SU-DHL-6 (cell line): ENCODE results near the gene PDAP1.

Experiments
- H2AFZ ChIP-seq: fragments of 200-600 bp; sonication (generic); 2 replicates; pipeline ENCODE4 v1.6.1; 2014; ENCODE audit warnings: low read depth, mild to moderate bottlenecking, moderate library complexity, mixed read lengths, antibody characterized with exemption, low read length; ENCODE audit not compliant: severe bottlenecking
- H3F3A ChIP-seq: fragments of 200-600 bp; shearing (Covaris generic); 2 replicates; pipeline ENCODE4 v1.6.0; 2016; ENCODE audit warnings: antibody characterized with exemption, mild to moderate bottlenecking; ENCODE audit not compliant: insufficient read depth
- H3K27ac ChIP-seq: fragments of 200-600 bp; sonication (generic); 2 replicates; pipeline ENCODE4 v1.5.1; 2016; ENCODE audit warnings: low read depth, mild to moderate bottlenecking, low read length, moderate library complexity, mixed read lengths
- H3K27me3 ChIP-seq: fragments of 200-600 bp; sonication (generic), shearing (Covaris generic); 2 replicates; pipeline ENCODE4 v1.6.0; 2014; ENCODE audit warnings: mild to moderate bottlenecking, low read length
- H3K36me3 ChIP-seq: fragments of 200-600 bp; sonication (generic); 2 replicates; pipeline ENCODE4 v1.6.1; 2014; ENCODE audit warnings: mild to moderate bottlenecking, low read length, mixed read lengths
- H3K4me2 ChIP-seq: fragments of 300-600, 200-600 bp; shearing (Covaris generic), sonication (generic); 2 replicates; pipeline ENCODE4 v1.6.0; 2014; ENCODE audit warnings: low read length, low read depth, mild to moderate bottlenecking; ENCODE audit not compliant: poor library complexity, severe bottlenecking
- H3K4me3 ChIP-seq: fragments of 200-600 bp; sonication (generic); 2 replicates; pipeline ENCODE4 v1.5.1; 2014; ENCODE audit warnings: antibody characterized with exemption, low read length, mild to moderate bottlenecking, mixed read lengths; ENCODE audit not compliant: insufficient read depth, poor library complexity, severe bottlenecking
- H3K79me2 ChIP-seq: fragments of 200-600 bp; sonication (generic); 2 replicates; pipeline ENCODE4 v1.6.1; 2014; ENCODE audit warnings: mild to moderate bottlenecking, low read length, moderate library complexity; ENCODE audit not compliant: insufficient read depth
- H3K9ac ChIP-seq: fragments of 200-600 bp; sonication (generic); 2 replicates; pipeline ENCODE4 v1.7.0; 2014; ENCODE audit warnings: mild to moderate bottlenecking, low read length
- H3K9me2 ChIP-seq: fragments of 200-600 bp; sonication (generic); replicated peaks from 2 replicates; pipeline ENCODE4 v1.6.1; 2014; ENCODE audit warnings: low read length; ENCODE audit not compliant: insufficient read depth
- H3K9me3 ChIP-seq: fragments of 200-600 bp; sonication (generic); 2 replicates; pipeline ENCODE4 v1.6.1; 2014; ENCODE audit warnings: low read length, mixed read lengths; ENCODE audit not compliant: insufficient read depth
- H4K20me1 ChIP-seq: fragments of 200-600 bp; sonication (generic); 2 replicates; pipeline ENCODE4 v1.6.1; 2014; ENCODE audit warnings: low read depth, mild to moderate bottlenecking, antibody characterized with exemption, low read length, moderate library complexity, mixed read lengths
- CTCF ChIP-seq: fragments of 200-600 bp; sonication (generic); IDR thresholded peaks from one replicate; pipeline ENCODE4 v1.5.1; 2017; ENCODE audit warnings: antibody characterized with exemption, mild to moderate bottlenecking, low read length, moderate library complexity; ENCODE audit not compliant: insufficient read depth, poor library complexity, severe bottlenecking
- EZH2phosphoT487 ChIP-seq: fragments of 200-600 bp; sonication (generic), shearing (Covaris generic); conservative IDR thresholded peaks from 2 replicates; pipeline ENCODE4 v1.6.1; 2018; ENCODE audit warnings: mild to moderate bottlenecking, antibody characterized with exemption, low read length, moderate library complexity, mixed read lengths

Gene PDAP1

GRCh38 chr7:99429756-99430155 lies 21.4 kb upstream of the PDAP1 start:
- Histone ChIP-seq H3K9ac (no peak overlapping the region), H3K27ac (no peak overlapping the region), H3K79me2 (no peaks in the 10 kb centered on the region), H3F3A (no peaks in the 10 kb centered on the region), H3K9me3 (no peaks in the 10 kb centered on the region), H3K36me3 (0 out of 2 replicates have a peak, but pooled peaks cover 2% of the 10 kb centered on the region), H4K20me1 (no peaks in the 10 kb centered on the region), H3K4me2 (no peak overlapping the region), H3K4me3 (no peak overlapping the region), H3K27me3 (no peaks in the 10 kb centered on the region), H2AFZ (no peak overlapping the region), H3K9me2 (no peaks in the 10 kb centered on the region)
- TF ChIP-seq EZH2phosphoT487 (no peak), CTCF (no peak)

- H3K4me2 ChIP-seq = no peak overlapping the region
- no peaks in the 10 kb centered on the region for H3K79me2 ChIP-seq
- H3K27ac ChIP-seq = no peak overlapping the region
- no peak overlapping the region for H3K4me3 ChIP-seq
- no peaks in the 10 kb centered on the region for H3K27me3 ChIP-seq
- H3F3A ChIP-seq = no peaks in the 10 kb centered on the region
- no peaks in the 10 kb centered on the region for H3K9me3 ChIP-seq
- H3K9ac ChIP-seq = no peak overlapping the region
- no peak overlapping the region for H2AFZ ChIP-seq
- no peaks in the 10 kb centered on the region for H3K9me2 ChIP-seq
- TF ChIP-seq CTCF (no peak), EZH2phosphoT487 (no peak)
- peaks cover 2% of the 10 kb centered on the region; the same call in 1 of the 2 replicates for H3K36me3 ChIP-seq
- no peaks in the 10 kb centered on the region for H4K20me1 ChIP-seq
Measured at GRCh38 chr7:99428972-99429566, 20.7 kb upstream of the PDAP1 start.

DNA sequence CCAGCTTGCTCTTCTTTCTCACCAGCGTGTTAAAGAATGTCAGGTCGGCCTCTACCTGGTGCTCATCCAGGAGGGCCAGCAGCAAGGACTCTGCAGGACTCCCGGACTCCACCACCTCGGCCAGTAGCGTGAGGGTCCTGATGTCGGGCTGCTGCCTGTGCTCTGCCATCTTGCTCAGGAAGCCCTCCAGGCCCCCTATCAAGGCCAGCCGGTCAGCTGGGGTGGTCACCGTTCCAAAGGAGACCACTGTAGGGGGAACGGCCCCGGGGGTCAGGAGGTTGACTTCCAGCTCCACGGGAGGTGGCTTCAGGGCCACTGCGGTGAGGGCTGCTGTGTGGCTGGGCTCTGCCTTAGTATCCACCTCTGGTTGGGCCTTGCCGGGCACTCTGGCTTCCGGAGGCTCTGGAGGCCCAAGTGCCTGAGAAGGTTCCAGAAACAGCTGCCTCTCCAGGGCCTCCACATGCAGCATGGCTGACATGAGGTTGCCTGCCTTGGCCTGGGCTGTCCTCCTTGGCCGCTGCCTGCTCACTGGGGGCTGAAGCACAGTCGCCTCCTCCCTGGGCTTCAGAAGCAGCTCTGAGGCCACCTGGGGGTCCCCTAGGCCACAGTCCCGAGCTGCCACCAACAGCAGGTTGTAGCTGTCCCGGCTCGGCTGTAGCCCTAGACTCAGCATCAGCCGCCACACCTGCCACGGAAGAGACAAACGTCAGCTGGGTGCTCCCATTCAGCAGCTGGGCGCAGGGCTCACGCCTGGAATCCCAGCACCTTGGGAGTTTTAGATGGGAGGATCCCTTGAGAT lies 16.7 kb upstream of the PDAP1 start:
- no peak overlapping the region for H2AFZ ChIP-seq
- H3K27me3 ChIP-seq = no peaks in the 10 kb centered on the region
- H3K9me3 ChIP-seq = no peaks in the 10 kb centered on the region
- no peak overlapping the region for H3K27ac ChIP-seq
- H3F3A ChIP-seq = peaks cover 14% of the 10 kb centered on the region; the same call in 1 of the 2 replicates
- no peak for TF ChIP-seq CTCF
- no peak for TF ChIP-seq EZH2phosphoT487
- no peak overlapping the region for H3K4me3 ChIP-seq
- no peak overlapping the region for H3K9ac ChIP-seq
- H3K79me2 ChIP-seq = no peaks in the 10 kb centered on the region
- no peaks in the 10 kb centered on the region for H3K9me2 ChIP-seq
- no peak overlapping the region for H3K4me2 ChIP-seq
- H3K36me3 ChIP-seq = peaks cover 5% of the 10 kb centered on the region; the same call in 1 of the 2 replicates
- no peaks in the 10 kb centered on the region for H4K20me1 ChIP-seq
